Spleen (tissue), 7 donors: ENCODE results near the gene AQR.

Experiments
- POLR2A ChIP-seq, 3 donors: fragments of 450-650 bp; IDR thresholded peaks; one replicate each; pipeline ENCODE4 v1.5.1; 2017; ENCODE audit warnings: antibody characterized with exemption in 3 of 3, mild to moderate bottlenecking in 1 of 3
- POLR2AphosphoS5 ChIP-seq, 3 donors: sonication (generic); formaldehyde crosslinking; IDR thresholded peaks; one replicate each; pipeline ENCODE4 v1.5.1; 2017; ENCODE audit warnings: antibody characterized with exemption in 3 of 3
- TF ChIP-seq, protein P1 (sequence below), 11 experiments: fragments of 200-600 bp in 7 of 11; fragments of 450-650 bp in 4 of 11; sonication (generic) in 4 of 11; IDR thresholded peaks in 8 of 11; conservative IDR thresholded peaks in 3 of 11; 1 replicate in 7 of 11; 2 replicates in 4 of 11; pipeline versions ENCODE4 v1.4.0 to v1.8.0; 2016 to 2021; ENCODE audit warnings: antibody characterized with exemption in 11 of 11, inconsistent platforms in 4 of 11, mild to moderate bottlenecking in 1 of 11
- donor health status: DM: no; HTN: no; CAD: no; lungs with moderate emphysema.
- donor health status: DM: no; HTN: no; CAD: no.
- donor health status: DM: no; HTN: no; CAD: no.

DNA sequence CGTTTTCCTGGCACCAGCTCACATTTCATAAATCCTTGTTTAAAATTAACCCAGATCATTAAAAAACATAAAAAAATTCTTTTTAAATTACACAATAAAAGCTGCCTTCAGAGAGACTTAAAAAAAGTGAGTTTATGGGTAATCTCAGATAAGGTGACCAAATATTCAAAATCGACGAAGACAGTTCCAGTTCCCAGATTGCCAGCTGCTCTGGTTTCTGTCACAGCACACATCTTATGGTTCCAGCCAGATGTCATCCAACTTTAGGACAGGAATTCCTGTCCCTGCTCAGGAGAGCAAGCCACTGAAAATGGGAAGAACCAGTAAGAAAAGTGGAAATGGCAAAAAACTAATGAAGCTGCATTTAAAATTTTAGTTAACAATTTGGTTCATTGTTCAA is 34.4 kb upstream of the AQR start:
- TF ChIP-seq POLR2AphosphoS5 (IDR thresholded peaks at IDR 0.05) (no peak), POLR2A (IDR thresholded peaks at IDR 0.05) (no peak)
- TF ChIP-seq, protein P1, sequence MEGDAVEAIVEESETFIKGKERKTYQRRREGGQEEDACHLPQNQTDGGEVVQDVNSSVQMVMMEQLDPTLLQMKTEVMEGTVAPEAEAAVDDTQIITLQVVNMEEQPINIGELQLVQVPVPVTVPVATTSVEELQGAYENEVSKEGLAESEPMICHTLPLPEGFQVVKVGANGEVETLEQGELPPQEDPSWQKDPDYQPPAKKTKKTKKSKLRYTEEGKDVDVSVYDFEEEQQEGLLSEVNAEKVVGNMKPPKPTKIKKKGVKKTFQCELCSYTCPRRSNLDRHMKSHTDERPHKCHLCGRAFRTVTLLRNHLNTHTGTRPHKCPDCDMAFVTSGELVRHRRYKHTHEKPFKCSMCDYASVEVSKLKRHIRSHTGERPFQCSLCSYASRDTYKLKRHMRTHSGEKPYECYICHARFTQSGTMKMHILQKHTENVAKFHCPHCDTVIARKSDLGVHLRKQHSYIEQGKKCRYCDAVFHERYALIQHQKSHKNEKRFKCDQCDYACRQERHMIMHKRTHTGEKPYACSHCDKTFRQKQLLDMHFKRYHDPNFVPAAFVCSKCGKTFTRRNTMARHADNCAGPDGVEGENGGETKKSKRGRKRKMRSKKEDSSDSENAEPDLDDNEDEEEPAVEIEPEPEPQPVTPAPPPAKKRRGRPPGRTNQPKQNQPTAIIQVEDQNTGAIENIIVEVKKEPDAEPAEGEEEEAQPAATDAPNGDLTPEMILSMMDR (IDR thresholded peaks at IDR 0.05 in 8 of 11, conservative IDR thresholded peaks at IDR 0.05 in 3 of 11): no peak
